IPS-15b (cell line): ENCODE measurements around the gene SYNPO.

ENCODE experiments used
- H3K27me3 ChIP-seq: one replicate; pipeline ENCODE4 v1.6.1; 2013; ENCODE audit warnings: low read length; ENCODE audit not compliant: control insufficient read depth, insufficient read depth
- H3K36me3 ChIP-seq: one replicate; pipeline ENCODE4 v1.6.1; 2013; ENCODE audit warnings: low read length; ENCODE audit not compliant: control insufficient read depth, insufficient read depth
- H3K4me1 ChIP-seq: one replicate; pipeline ENCODE4 v1.6.1; 2013; ENCODE audit warnings: mild to moderate bottlenecking, low read length; ENCODE audit not compliant: control insufficient read depth, insufficient read depth
- H3K4me3 ChIP-seq: one replicate; pipeline ENCODE4 v1.5.1; 2013; ENCODE audit warnings: low read depth, low read length
- H3K9ac ChIP-seq: one replicate; pipeline ENCODE4 v1.6.1; 2013; ENCODE audit warnings: low read depth, mild to moderate bottlenecking, low read length
- H3K9me3 ChIP-seq: one replicate; pipeline ENCODE4 v1.6.1; 2013; ENCODE audit warnings: mild to moderate bottlenecking, low read length; ENCODE audit not compliant: control insufficient read depth, insufficient read depth

Gene SYNPO

DNA sequence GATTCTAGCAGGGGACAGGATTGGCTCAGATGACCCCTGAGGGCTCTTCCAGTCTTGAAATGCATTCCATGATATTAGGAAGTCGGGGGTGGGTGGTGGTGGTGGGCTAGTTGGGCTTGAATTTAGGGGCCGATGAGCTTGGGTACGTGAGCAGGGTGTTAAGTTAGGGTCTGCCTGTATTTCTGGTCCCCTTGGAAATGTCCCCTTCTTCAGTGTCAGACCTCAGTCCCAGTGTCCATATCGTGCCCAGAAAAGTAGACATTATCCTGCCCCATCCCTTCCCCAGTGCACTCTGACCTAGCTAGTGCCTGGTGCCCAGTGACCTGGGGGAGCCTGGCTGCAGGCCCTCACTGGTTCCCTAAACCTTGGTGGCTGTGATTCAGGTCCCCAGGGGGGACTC, 17.7 kb downstream of the SYNPO start:
- H3K4me3 ChIP-seq: no peak overlapping the region
- no peaks in the 10 kb centered on the region for H3K36me3 ChIP-seq
- no peaks in the 10 kb centered on the region for H3K9me3 ChIP-seq
- H3K4me1 ChIP-seq: peaks cover 9% of the 10 kb centered on the region
- H3K27me3 ChIP-seq: peaks cover 10% of the 10 kb centered on the region
- no peak overlapping the region for H3K9ac ChIP-seq

DNA sequence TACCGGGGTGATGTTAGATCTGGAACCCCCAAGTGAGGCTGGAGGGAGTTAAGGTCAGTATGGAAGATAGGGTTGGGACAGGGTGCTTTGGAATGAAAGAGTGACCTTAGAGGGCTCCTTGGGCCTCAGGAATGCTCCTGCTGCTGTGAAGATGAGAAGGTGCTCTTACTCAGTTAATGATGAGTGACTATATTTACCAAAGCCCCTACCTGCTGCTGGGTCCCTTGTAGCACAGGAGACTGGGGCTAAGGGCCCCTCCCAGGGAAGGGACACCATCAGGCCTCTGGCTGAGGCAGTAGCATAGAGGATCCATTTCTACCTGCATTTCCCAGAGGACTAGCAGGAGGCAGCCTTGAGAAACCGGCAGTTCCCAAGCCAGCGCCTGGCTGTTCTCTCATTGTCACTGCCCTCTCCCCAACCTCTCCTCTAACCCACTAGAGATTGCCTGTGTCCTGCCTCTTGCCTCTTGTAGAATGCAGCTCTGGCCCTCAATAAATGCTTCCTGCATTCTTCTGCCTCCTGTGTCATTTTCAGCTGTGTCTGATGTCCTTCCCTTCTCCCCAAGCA, 18.3 kb downstream of the SYNPO start:
- no peak overlapping the region for H3K4me3 ChIP-seq
- peaks cover 9% of the 10 kb centered on the region for H3K4me1 ChIP-seq
- peaks cover 10% of the 10 kb centered on the region for H3K27me3 ChIP-seq
- H3K9me3 ChIP-seq: no peaks in the 10 kb centered on the region
- H3K36me3 ChIP-seq: no peaks in the 10 kb centered on the region
- H3K9ac ChIP-seq: no peak overlapping the region

DNA sequence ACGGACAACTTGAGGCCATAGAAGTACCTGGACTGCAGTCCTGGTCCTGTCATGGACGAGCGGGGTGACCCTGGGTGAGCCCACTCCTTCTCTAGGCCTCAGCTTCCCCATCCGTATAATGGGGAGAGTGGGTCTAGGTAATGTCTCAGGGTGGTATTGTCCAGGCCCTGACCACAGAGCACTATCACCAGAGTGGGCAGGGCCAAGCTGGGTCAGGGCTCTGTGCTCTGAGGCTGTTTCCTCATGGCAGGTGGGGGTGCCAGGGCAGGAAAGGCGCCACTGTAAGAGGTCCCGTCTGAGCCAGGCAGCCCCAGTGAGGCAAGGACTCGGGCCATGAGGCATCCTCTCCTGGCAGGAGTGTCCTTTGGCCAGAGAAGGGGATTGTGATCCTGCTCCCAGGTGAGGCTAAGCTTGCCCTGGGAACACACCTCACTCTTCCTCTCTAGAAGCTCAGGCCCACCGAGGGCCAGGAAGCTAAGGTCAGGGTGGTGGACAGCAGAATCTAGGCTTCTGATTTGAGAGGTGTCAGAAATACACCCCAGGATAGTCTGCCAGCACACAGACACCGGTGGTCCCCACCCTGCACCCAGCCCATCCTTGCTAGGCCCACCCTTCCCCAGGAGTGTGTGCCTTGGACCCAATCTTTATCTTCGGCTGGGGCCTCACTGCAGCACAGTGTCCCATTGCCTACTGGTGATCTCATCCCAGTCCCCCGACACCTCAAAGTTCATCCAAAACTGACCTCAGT, 19.1 kb downstream of the SYNPO start:
- no peaks in the 10 kb centered on the region for H3K9me3 ChIP-seq
- H3K4me3 ChIP-seq: no peak overlapping the region
- peaks cover 10% of the 10 kb centered on the region for H3K27me3 ChIP-seq
- H3K36me3 ChIP-seq: no peaks in the 10 kb centered on the region
- H3K9ac ChIP-seq: no peak overlapping the region
- peaks cover 9% of the 10 kb centered on the region for H3K4me1 ChIP-seq

DNA sequence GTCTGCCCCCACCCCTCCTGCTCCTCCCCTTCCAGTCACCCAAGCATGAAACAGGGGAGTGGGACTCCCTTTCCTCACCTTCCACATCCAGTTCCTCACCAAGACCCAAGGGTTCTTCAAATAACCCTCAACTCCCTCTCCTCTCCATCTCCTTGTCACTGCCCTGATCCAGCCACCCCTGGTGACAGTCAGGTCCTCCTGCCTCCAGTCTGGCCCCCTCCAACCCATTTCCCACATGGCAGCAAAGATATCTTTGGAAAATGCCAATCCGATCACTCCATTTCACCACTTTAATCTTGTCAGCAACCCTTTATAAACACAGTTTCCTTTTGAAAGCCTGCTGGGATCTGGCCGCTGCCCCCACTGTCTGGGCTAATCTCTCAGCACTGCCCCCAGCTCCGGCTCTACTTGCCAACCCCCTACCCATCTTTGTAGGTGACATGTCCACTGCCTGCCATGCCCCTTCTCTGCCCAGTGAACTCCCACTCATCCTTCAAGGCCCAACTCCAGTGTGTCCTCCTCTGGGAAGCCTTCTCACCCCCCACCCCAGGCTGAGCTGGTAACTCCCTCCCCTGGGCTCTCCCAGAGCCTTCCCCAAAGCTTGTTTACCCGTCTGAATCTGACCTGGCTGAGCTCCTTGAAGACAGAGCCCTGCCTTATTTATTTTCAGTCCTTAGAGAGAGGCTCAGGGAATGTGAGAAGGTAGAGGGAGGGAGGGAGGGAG, 19.8 kb downstream of the SYNPO start:
- Histone ChIP-seq H3K4me3 (no peak overlapping the region), H3K9ac (no peak overlapping the region), H3K36me3 (no peaks in the 10 kb centered on the region), H3K27me3 (peaks cover 10% of the 10 kb centered on the region), H3K9me3 (no peaks in the 10 kb centered on the region), H3K4me1 (peaks cover 9% of the 10 kb centered on the region)

DNA sequence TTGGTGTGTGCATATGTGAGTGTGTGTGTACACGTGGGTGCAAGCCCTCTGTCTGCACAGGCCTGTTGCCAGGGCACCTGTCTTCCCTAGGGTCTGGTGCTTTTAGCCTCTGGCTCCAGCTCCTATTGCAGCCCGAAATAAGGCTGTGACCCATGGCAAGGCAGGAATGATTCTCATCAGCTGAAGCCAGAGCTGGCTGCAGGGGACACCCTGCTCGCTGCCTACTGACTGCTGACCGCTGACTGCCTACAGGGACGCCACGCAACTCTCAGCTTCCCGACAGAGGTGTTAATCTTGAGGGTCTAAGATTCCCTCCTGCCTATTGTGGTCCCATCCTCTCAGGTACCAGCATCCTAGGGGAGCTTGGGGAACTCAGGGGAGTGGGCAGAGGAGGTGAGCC, 20.6 kb downstream of the SYNPO start, which contains the start of gene MYOZ3:
MYOZ3 (plus strand) TSS at position 166 of the 400 bp plus-strand sequence. CDS start 1,691 bp downstream, outside the sequence.
- Histone ChIP-seq H3K4me3 (no peak within 1 kb of the TSS), H3K9me3 (no peaks in the 10 kb centered on the region), H3K36me3 (no peaks in the 10 kb centered on the region), H3K9ac (no peak within 1 kb of the TSS), H3K27me3 (peaks cover 10% of the 10 kb centered on the region), H3K4me1 (peaks cover 9% of the 10 kb centered on the region)

DNA sequence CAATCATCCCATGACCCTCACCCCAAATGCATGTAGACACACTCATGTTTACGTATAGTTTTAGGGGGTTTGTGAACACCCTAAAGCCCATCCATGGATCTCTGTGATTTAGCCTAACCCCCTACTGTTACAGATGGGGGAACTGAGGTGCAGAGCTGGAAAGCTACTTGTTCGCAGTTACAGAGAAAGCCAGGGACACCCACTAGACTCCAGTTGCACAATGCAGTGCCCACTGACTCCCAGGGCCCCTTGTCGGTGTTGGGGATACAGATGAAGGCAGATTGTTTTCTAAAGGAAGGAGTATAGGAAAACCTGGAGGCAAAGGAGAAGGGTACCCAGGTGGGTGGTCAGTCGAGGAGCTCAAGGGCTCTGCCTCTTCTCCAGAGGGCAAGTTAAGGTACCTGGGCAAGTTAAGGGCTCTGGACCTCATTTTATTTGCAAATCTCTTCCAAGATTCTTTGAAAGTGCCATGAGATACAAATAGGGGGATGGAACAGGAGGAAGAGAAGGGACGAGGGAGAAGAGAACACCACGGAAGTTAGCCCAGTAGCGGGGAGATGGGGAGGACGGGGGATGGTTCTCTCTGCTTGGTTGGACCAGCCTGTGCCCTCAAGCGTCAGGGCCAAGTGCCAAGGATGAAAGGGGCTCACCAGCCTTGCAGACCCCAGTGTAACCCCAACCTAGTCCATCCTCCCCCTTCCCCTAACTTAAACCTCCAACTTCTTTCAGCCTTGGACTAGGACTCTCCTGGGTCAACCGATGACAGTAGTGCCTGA, 21.5 kb downstream of the SYNPO start:
- Histone ChIP-seq H3K9me3 (no peaks in the 10 kb centered on the region), H3K36me3 (no peaks in the 10 kb centered on the region), H3K27me3 (peaks cover 10% of the 10 kb centered on the region), H3K4me3 (no peak overlapping the region), H3K9ac (peak overlapping the region; percentile 3), H3K4me1 (peaks cover 9% of the 10 kb centered on the region)

DNA sequence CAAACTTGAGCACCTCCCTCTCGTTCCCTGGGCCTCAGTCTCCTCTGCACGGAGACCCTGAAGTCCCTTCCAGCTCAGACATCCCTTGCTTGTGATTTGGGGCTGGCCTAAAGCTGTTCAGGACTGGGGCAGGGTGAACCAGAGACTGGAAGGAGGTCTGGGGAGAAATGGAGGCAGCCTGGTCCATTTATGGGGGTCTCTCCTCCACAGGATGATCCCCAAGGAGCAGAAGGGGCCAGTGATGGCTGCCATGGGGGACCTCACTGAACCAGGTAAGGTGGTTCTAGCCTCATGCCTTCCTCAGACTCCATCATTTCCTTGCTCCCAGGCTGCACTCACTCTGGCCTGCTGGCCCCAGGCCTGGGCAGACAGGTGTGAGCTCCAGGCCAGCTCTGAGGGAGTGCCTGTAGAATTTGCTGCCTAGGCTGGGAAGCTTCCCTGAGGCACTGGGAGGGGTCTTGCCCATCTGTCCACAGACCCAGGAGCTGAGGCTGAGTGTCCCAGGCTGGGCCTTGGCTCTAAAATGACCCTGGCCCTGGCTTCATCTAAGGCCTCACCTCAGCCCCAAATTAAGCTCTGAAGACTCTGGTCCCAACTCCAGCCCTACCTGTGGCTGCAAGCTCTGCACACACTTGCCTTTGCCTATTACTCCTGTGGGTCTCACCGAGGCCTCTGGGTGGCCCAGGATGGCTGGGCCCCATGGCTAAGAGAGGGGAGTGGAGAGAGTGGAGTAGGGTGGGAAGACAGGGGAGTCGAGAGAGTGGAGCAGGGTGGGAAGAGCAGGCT, 22.5 kb downstream of the SYNPO start:
- H3K36me3 ChIP-seq: no peaks in the 10 kb centered on the region
- no peak overlapping the region for H3K9ac ChIP-seq
- H3K4me3 ChIP-seq: no peak overlapping the region
- H3K9me3 ChIP-seq: no peaks in the 10 kb centered on the region
- H3K4me1 ChIP-seq: peaks cover 9% of the 10 kb centered on the region
- peaks cover 2% of the 10 kb centered on the region for H3K27me3 ChIP-seq

DNA sequence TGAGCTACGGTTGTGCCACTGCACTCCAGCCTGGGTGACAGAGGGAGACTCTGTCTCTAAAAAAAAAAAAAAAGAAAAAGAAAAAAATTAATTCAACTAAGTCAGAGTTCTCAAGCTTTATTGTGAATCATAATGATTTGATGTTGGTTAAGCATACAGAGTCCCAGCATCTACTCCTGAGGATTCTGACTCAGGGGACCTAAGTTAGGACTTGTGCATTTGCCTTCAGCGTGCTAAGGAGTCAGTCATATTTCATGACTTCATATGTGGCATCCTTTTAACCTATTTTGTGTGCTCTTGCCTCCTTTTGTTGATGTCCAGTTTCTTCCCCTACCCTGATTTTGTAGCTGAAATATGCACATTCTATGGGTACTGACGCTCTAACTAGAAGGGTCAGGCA, 23.5 kb downstream of the SYNPO start:
- Histone ChIP-seq H3K36me3 (no peaks in the 10 kb centered on the region), H3K4me3 (no peak overlapping the region), H3K27me3 (peaks cover 2% of the 10 kb centered on the region), H3K9ac (no peak overlapping the region), H3K9me3 (no peaks in the 10 kb centered on the region), H3K4me1 (peaks cover 9% of the 10 kb centered on the region)

DNA sequence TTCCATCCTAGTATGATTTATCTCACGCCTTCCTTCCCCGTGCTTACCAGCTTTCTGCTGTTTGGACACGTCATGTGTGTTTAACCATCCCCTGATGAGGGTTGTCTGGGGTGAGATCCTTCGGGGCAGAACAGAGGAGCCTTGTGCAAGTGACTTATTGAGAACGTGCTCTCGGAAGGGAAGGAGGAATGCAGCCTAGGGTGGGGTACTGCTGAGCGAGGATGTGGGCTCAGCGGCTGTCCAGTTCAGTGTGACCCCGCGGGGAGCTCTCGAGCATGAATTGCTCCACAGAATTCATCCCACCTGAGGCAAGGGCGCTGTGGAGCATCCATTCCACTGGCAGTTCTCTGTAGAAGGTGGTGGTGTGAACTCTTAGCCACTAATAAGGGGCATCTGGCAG, 24.6 kb downstream of the SYNPO start:
- Histone ChIP-seq H3K36me3 (no peaks in the 10 kb centered on the region), H3K27me3 (no peaks in the 10 kb centered on the region), H3K9ac (no peak overlapping the region)

DNA sequence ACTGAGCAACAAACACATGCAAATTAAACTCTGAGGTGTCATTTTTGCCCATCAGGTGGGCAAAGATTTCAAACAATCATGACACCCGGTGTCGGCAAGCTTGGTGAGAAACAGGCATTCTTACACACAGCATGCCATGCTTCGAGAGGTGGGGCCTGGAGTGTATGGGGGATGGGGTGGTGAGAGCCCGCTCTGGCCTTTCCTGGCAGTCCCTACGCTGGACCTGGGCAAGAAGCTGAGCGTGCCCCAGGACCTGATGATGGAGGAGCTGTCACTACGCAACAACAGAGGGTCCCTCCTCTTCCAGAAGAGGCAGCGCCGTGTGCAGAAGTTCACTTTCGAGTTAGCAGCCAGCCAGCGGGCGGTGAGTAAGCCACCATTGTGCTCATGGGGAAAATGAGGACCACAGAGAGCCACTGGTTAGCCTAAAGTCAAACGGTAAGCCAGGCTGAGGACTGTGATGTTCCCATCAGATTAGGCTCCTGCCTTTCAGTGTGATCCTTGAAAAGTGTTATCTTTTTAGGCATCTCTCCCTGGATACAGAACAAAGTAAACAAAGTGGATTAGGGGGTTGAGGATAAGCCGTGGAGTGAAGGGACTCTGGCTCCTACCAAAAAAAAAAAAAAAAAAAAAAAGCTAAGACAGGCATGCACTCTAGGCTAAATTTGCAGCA, 30.0 kb downstream of the SYNPO start:
- Histone ChIP-seq H3K9me3 (no peaks in the 10 kb centered on the region), H3K4me1 (peaks cover 18% of the 10 kb centered on the region), H3K9ac (no peak overlapping the region), H3K4me3 (peak overlapping the region; percentile 94), H3K27me3 (no peaks in the 10 kb centered on the region), H3K36me3 (no peaks in the 10 kb centered on the region)

More for the DNA sequence above, 24.6 kb downstream of the SYNPO start:
- H3K4me3 ChIP-seq: no peak overlapping the region
- no peaks in the 10 kb centered on the region for H3K9me3 ChIP-seq
- peaks cover 9% of the 10 kb centered on the region for H3K4me1 ChIP-seq
